ENCODE measurements around the gene DDX31.
"Not testable (repeated sequence)": the region's sequence is repeated elsewhere in the genome, so short reads cannot be mapped to it uniquely, and the experiment has no call there.

Gene DDX31

GRCh38 chr9:132579427-132579798, 90.4 kb downstream of the DDX31 start:
- no peak for DNase-seq (ENCODE audit: low read depth, low spot score)

DNA sequence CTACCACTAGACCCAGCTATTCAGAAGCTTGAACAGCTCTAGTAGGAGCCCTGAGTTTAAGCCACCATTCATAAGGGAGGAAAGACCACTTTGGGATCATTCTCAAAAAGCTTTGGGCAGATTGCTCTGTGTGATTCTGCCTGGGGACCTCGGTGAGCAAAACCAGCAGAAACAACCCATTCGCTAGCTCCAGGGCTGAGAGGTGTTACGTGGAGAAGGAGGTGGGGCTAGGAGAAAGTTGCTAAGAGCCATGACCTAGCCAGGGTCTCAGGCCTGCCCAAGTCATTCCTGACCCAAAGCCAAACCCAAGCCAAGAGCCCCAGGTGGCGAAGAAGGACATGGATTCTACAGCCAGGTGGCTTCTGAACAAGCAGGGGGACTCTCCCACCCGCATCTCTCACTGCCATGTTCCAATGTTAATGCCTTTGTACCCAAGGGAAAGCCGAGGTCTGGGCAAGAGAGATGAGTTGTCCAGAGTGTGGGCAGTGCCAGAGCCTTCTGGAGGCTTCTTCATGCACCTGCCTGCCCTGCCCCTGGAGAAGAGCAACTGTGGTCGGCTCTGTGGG, 91.3 kb downstream of the DDX31 start:
- DNase-seq (ENCODE audit: low read depth, low spot score), result no peak

DNA sequence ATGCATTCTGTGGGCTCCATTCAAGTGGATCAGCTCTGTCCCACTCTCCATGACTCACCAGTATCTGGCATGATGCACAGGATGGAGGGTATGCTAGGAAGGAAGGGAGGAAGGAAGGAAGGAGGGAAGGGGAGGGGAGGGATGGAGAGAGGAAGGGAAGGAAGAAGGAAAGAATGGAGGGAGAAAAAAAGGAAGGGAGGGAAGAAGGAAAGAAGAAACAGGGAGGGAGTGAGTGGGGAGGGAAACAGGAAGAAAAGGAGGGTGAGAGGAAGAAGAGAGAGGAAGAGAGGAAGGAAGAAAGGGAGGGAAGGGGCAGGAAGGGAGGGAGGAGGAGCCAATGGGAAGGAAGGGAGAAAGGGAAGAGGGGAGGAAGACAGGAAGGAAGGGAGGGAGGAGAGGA, 92.7 kb downstream of the DDX31 start:
- no peak for DNase-seq (ENCODE audit: low read depth, low spot score)

DNA sequence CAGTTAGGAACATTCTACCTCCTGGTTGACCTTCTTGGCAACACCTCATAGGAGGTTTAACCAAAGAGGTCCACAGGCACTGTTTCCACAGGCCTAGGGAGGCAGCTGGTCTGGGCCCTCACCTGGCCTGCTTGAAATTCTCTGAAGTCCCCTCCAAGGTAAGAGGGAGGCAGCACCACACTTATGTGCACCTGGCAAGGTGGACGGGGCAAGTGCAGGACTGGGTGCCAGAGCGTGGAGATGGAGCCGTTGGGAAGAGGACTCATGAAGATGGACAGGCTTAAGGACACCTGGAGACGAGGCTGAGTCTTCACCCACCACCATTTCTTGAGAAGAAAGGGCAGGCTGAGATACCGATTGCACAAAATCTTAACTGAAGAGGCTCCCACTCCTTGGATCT, 94.0 kb downstream of the DDX31 start:
- no peak for DNase-seq (ENCODE audit: low read depth, low spot score)

DNA sequence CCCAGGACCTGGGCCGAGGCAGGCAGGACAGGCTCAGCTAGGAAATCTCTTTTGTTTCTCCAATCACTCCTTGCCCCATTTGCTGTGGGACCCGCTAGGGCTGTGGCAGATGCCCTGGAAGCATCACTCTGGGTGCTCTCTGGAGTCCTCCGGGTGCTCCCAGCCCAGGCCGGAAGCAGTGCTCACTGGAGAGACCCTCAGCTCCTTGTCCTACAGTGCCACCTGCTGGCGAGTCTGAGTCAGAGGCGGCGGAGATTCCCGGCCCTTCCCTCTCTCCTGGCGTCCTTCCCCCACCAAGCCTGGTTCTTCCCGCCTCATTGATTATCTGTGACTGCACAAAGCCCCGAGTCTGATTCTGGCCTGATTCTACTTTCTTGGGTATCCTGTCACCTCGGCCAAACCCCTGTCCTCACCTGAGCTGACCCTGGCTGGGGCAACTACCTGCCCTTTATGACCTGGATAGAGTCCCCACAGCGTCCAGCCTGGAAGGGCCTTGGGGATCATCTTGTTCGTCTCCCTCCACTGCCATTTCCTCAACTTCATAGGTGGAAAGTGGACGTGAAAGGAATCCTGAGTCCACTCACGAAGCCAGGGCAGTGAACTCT, 94.7 kb downstream of the DDX31 start:
- peak; percentile 23 for DNase-seq (ENCODE audit: low read depth, low spot score)

DNA sequence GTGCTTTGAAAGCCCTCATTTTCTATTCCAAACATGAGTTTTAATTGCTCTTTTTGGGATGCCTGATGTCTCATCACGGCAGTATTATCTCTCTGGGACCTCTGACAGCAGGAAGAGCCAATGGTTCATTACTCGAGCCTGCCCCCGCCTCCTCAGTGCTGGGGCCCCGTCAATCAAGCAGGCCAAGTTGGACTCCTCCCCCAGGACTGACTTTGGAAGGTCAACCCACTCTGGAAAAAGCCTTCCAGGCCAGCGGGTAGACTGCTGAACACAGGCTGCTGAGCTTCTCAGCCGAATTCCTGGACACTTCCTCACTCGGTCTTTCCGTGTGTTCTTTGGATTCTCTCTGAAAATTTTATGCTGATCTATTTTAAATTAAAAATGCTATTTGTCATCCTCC, 96.9 kb downstream of the DDX31 start:
- no peak for DNase-seq (ENCODE audit: low read depth, low spot score)

GRCh38 chr9:132571806-132572600, 97.8 kb downstream of the DDX31 start:
- no peak for DNase-seq (ENCODE audit: low read depth, low spot score)

GRCh38 chr9:132568787-132569186, 101.0 kb downstream of the DDX31 start:
- not testable (repeated sequence) for DNase-seq (ENCODE audit: low read depth, low spot score)

- DNase-seq (ENCODE audit: low read depth, low spot score), result no peak
Observed at GRCh38 chr9:132564526-132564925, 105.3 kb downstream of the DDX31 start.

GRCh38 chr9:132562306-132562573, 107.5 kb downstream of the DDX31 start:
- no peak for DNase-seq (ENCODE audit: low read depth, low spot score)

- DNase-seq (ENCODE audit: low read depth, low spot score), result no peak
Observed at GRCh38 chr9:132560616-132561202, 109.1 kb downstream of the DDX31 start.

DNA sequence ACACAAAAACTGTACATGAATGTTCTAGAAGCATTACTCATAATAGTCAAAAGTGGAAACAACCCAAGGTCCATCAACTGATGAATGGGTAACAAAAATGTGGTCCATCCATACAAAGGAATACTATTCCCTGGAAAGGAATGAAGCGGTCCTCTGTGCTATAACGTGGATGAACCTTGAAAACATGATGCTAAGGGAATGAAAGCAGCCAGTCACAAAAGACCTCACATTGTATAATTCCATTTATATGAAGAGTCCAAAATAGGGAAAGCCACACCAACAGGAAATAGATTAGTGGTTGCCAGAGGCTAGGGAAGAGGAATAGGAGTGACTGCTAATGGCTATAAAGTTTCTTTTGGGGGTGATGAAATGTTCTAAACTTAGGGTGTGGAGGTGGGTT, 110.1 kb downstream of the DDX31 start:
- no peak for DNase-seq (ENCODE audit: low read depth, low spot score)

DNA sequence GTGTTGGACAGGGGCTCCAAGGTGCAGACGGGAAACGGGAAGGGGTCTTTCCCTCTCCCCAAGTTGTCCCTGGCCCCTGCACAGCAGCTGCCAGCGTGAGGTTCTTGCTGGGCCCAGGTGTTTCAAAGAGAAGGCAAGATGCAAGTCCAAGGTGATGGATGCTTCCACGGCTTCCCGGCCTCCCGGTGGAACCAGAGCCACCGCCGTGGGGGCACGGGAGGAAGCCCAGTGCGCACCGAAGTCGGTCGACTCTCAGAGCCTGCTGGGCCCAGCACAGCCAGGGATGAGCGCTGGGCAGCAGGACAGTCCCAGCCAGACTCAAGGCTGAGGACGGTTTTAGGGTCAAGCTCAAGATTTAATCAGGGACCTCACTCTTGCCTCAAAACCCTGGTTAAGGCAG, 112.6 kb downstream of the DDX31 start:
- no peak for DNase-seq (ENCODE audit: low read depth, low spot score)

GRCh38 chr9:132556714-132557113, 113.1 kb downstream of the DDX31 start:
- DNase-seq (ENCODE audit: low read depth, low spot score), result no peak

- DNase-seq (ENCODE audit: low read depth, low spot score), result no peak
Observed at GRCh38 chr9:132556235-132556634, 113.5 kb downstream of the DDX31 start.

- DNase-seq (ENCODE audit: low read depth, low spot score), result no peak
Observed at GRCh38 chr9:132555528-132555927, 114.3 kb downstream of the DDX31 start.

GRCh38 chr9:132554755-132555154, 115.0 kb downstream of the DDX31 start:
- no peak for DNase-seq (ENCODE audit: low read depth, low spot score)

- no peak for DNase-seq (ENCODE audit: low read depth, low spot score)
Observed at GRCh38 chr9:132552041-132552440, 117.7 kb downstream of the DDX31 start.

DNA sequence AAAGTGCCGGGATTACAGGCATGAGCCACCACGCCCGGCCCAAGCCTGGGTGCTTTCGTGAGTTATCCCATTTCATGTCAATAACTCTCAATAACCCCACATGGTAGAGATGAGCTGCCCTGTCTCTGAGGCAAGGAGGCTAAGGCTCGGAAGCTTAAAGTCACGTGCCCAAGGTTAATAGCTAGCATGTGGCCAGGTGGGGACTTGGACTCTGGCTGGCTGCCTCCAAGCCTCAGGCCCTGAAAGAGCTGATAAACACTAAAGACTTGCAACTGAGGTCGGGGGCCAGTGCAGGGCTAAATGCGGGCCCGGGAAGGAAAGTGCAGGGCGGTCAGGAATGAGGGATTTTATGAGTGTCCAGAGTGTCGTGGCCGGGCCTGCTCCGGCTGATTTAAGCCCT, 118.2 kb downstream of the DDX31 start:
- no peak for DNase-seq (ENCODE audit: low read depth, low spot score)

- DNase-seq (ENCODE audit: low read depth, low spot score), result no peak
Observed at GRCh38 chr9:132548751-132549640, 120.8 kb downstream of the DDX31 start.

DNA sequence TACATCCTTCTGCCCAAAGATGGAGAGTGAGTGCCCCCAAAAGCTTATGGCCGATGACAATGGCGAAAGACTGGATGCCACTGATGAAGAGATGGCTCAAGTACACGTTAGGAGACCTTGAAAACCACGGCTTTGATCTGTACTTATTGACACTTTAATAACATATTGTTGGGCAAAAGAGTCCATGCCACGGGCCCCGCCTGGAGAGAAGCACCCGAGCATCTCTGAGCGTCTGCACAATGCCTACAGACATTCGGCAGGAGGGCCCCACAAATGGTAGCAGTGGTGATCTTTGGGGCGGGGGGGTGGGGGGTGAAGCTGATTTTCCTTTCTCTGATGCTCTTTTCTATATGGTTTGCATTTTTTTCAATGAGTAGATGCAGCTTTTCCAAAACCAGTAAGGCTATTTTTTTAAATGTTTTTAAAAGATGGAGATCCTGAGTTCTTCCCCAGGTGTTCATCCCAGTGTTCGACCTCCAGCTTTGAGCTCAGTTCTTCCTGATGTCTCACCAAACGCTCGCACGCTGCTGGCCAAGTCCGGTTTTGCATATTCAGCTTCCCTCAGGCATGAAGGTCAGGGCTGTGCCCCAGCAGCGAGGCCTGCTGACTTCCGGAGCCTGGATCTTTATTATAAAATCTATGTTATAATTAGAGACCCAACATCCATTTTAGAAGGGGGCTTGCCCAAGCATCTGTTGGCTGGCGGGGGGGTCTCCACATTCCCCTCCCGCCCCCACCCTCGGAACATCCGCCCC, 121.6 kb downstream of the DDX31 start:
- no peak for DNase-seq (ENCODE audit: low read depth, low spot score)
